K562 (cell line): ENCODE measurements around the gene DTYMK. TPM values are rescaled to one million over a fixed set of nuclear protein-coding genes. Genes with fewer than 3 reads are reported as not detected.

Experiments
- ATF7 ChIP-seq: fragments of 450-650 bp; IDR thresholded peaks from 2 replicates; pipeline ENCODE4 v1.7.1; 2014; ENCODE audit warnings: mild to moderate bottlenecking, moderate library complexity
- BHLHE40 ChIP-seq: IDR thresholded peaks from 2 replicates; pipeline ENCODE4 v1.6.1; 2011; ENCODE audit warnings: low read length, improper control_type of control experiment
- EHMT2 ChIP-seq: fragments of 450-650 bp; IDR thresholded peaks from 2 replicates; pipeline ENCODE4 v1.6.1; 2018; ENCODE audit warnings: antibody characterized with exemption
- JUNB ChIP-seq: fragments of 450-650 bp; formaldehyde crosslinking; conservative IDR thresholded peaks from 2 replicates; pipeline ENCODE4 v1.4.0; 2020; ENCODE audit warnings: mild to moderate bottlenecking
- JUND ChIP-seq, 2 experiments: IDR thresholded peaks; 2 replicates in 1 of 2; 3 replicates in 1 of 2; pipeline ENCODE4 v1.6.1; 2011; ENCODE audit warnings: borderline replicate concordance in 2 of 2, low read depth in 2 of 2, low read length in 2 of 2, improper control_type of control experiment in 1 of 2, missing biosample characterization in 1 of 2, missing genetic modification characterization in 1 of 2, missing genetic modification reagents in 1 of 2
- KDM4B ChIP-seq, 2 experiments: fragments of 450-650 bp in 1 of 2; sonication (generic) in 1 of 2; IDR thresholded peaks; 2 replicates each; pipeline ENCODE4 v1.6.1; 2016 to 2017; ENCODE audit warnings: borderline replicate concordance in 2 of 2, antibody characterized with exemption in 1 of 2, low read depth in 1 of 2, mild to moderate bottlenecking in 1 of 2
- KHSRP ChIP-seq: fragments of 450-650 bp; IDR thresholded peaks from 2 replicates; pipeline ENCODE4 v1.6.1; 2017
- MTA1 ChIP-seq: fragments of 450-650 bp; IDR thresholded peaks from 2 replicates; pipeline ENCODE4 v1.6.1; 2017; ENCODE audit warnings: borderline replicate concordance
- NR1H2 ChIP-seq: sonication (generic); formaldehyde crosslinking; IDR thresholded peaks from 2 replicates; pipeline ENCODE4 v1.4.0; 2020; ENCODE audit warnings: mild to moderate bottlenecking, missing genetic modification reagents
- PHF8 ChIP-seq: fragments of 200-600 bp; sonication (generic); IDR thresholded peaks from 2 replicates; pipeline ENCODE4 v1.6.1; 2012; ENCODE audit warnings: mixed run types, mild to moderate bottlenecking, inconsistent platforms, low read length, moderate library complexity, borderline replicate concordance
- PML ChIP-seq: IDR thresholded peaks from 2 replicates; pipeline ENCODE4 v1.6.1; 2012; ENCODE audit warnings: low read length, inconsistent platforms
- RFX5 ChIP-seq: IDR thresholded peaks from 2 replicates; pipeline ENCODE4 v1.6.1; 2011; ENCODE audit warnings: low read depth, mild to moderate bottlenecking, improper control_type of control experiment, low read length
- SRSF3 ChIP-seq: fragments of 200-400 bp; formaldehyde crosslinking; IDR thresholded peaks from 2 replicates; pipeline ENCODE4 v1.6.1; 2016; ENCODE audit warnings: mild to moderate bottlenecking, low read length, moderate library complexity; ENCODE audit not compliant: insufficient read depth
- ZKSCAN8 ChIP-seq: fragments of 200-800 bp; sonication (Bioruptor generic); IDR thresholded peaks from 2 replicates; pipeline ENCODE4 v1.6.1; 2016; ENCODE audit warnings: missing genetic modification characterization, missing compliant biosample characterization
- ZNF212 ChIP-seq: fragments of 450-650 bp; formaldehyde crosslinking; IDR thresholded peaks from 2 replicates; pipeline ENCODE4 v1.4.0; 2020; ENCODE audit warnings: mild to moderate bottlenecking
- ZNF57 ChIP-seq: fragments of 450-650 bp; formaldehyde crosslinking; IDR thresholded peaks from 2 replicates; pipeline ENCODE4 v1.4.0; 2020; ENCODE audit warnings: mild to moderate bottlenecking, moderate library complexity
- ZNF586 ChIP-seq: fragments of 450-650 bp; formaldehyde crosslinking; conservative IDR thresholded peaks from 2 replicates; pipeline ENCODE4 v1.4.0; 2020; ENCODE audit warnings: mild to moderate bottlenecking, moderate library complexity
- ZNF696 ChIP-seq: fragments of 250-450 bp; sonication (Bioruptor Pico); conservative IDR thresholded peaks from 2 replicates; pipeline ENCODE4 v1.4.0; 2020; ENCODE audit warnings: mild to moderate bottlenecking, moderate library complexity
- ZNF77 ChIP-seq: fragments of 250-450 bp; sonication (Bioruptor Pico); IDR thresholded peaks from 2 replicates; pipeline ENCODE4 v1.5.0; 2020
- polyA plus RNA-seq, 8 experiments: library from polyadenylated mRNA; depleted of rRNA in 4 of 8; stranded (reverse) in 5 of 8; unstranded in 3 of 8; fragments of >200 nt; fragmentation: Nextera tagmentation in 2 of 8; fragmentation: Illumina TruSeq in 1 of 8; extraction: Ambion mirVana in 2 of 8; extraction: Trizol in 1 of 8; gene quantifications; 2 replicates each; pipeline versions ENCODE4 v1.2.1 to v1.2.3, GENCODE V29; 2011 to 2014; ENCODE audit warnings: inconsistent platforms in 1 of 8, missing spikeins in 1 of 8
- total RNA-seq, 7 experiments: library from RNA; depleted of rRNA in 6 of 7; stranded (reverse); fragments of >200 nt in 6 of 7; fragmentation: Illumina TruSeq in 2 of 7; extraction: Trizol in 2 of 7; gene quantifications; 2 replicates each; pipeline versions ENCODE4 v1.2.1 to v1.2.3, GENCODE V29; 2011 to 2021; ENCODE audit warnings: low replicate concordance in 1 of 7
- TF ChIP-seq, protein P1 (sequence below), 2 experiments: IDR thresholded peaks; 2 replicates each; pipeline ENCODE4 v1.6.1; 2012; ENCODE audit warnings: improper control_type of control experiment in 2 of 2, low read depth in 2 of 2, low read length in 2 of 2, borderline replicate concordance in 1 of 2
- TF ChIP-seq, protein P2 (sequence below): sonication (generic); formaldehyde crosslinking; IDR thresholded peaks from 2 replicates; pipeline ENCODE4 v1.8.0; 2022; ENCODE audit warnings: missing genetic modification reagents, mild to moderate bottlenecking, moderate library complexity, borderline replicate concordance
- TF ChIP-seq, protein P3 (sequence below): fragments of 450-650 bp; IDR thresholded peaks from 2 replicates; pipeline ENCODE4 v1.6.1; 2016; ENCODE audit warnings: antibody characterized with exemption
- TF ChIP-seq, protein P4 (sequence below): sonication (generic); formaldehyde crosslinking; IDR thresholded peaks from 2 replicates; pipeline ENCODE4 v1.8.0; 2023; ENCODE audit warnings: mild to moderate bottlenecking, missing genetic modification reagents

DTYMK gene
- total and polyA plus RNA-seq, 9 of the 15 experiments (the other 6 are each of a cell fraction or from before 2014, with no cell fraction given): 8.2 to 85.0 (median 47.9) TPM

DNA sequence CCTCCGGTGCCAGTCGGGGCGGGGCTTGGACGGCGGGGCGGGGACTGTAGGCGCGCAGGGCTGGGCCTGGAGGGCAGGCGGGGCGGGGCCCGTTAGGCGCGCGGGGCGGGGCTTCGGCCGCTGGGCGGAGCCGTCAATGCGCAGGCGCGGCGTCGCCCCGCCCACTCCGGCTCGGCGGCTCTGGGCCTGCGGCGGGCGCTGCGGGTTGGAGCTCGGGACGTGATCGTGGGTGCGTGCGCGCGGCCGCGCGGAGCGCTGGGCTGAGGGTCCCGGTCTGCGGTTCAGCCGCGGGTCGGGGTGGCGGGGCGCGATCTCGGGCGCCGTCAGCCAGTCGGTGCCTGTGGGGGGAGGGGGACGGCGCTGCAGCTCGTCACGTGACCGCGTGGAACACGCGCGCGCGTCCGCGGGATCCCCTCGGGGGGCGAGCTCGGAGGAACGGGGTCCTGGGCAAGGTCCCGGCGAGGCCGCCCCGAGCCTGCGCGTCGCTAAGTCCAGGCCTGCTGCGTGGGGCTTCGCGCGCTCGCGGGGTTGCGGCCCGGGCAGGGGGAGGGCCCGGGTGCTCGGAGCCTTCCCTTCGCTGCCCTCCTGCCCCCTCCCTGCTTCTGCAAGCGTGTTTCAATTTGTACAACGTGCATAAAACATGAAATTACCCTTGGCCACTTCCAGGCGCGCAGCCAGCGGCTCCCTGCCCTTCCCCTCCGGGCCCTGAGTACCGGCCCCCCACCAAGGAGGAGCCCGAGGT, 48.0 kb upstream of the DTYMK start, which contains the start of gene D2HGDH (continued):
- peak; percentile 85; the same call in 1 of the 2 replicates for TF ChIP-seq PHF8
- TF ChIP-seq, protein P1, sequence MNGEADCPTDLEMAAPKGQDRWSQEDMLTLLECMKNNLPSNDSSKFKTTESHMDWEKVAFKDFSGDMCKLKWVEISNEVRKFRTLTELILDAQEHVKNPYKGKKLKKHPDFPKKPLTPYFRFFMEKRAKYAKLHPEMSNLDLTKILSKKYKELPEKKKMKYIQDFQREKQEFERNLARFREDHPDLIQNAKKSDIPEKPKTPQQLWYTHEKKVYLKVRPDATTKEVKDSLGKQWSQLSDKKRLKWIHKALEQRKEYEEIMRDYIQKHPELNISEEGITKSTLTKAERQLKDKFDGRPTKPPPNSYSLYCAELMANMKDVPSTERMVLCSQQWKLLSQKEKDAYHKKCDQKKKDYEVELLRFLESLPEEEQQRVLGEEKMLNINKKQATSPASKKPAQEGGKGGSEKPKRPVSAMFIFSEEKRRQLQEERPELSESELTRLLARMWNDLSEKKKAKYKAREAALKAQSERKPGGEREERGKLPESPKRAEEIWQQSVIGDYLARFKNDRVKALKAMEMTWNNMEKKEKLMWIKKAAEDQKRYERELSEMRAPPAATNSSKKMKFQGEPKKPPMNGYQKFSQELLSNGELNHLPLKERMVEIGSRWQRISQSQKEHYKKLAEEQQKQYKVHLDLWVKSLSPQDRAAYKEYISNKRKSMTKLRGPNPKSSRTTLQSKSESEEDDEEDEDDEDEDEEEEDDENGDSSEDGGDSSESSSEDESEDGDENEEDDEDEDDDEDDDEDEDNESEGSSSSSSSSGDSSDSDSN (IDR thresholded peaks at IDR 0.05; ENCODE audit: borderline replicate concordance in 1 of 2, low read depth in 2 of 2, low read length in 2 of 2): no peak
- TF ChIP-seq PML: no peak
- no peak for TF ChIP-seq NR1H2 (CRISPR knock-in tag)
- TF ChIP-seq KDM4B (IDR thresholded peaks at IDR 0.05; ENCODE audit: borderline replicate concordance in 2 of 2, low read depth in 1 of 2): no peak
- no peak for TF ChIP-seq ZNF696
- TF ChIP-seq, protein P2, sequence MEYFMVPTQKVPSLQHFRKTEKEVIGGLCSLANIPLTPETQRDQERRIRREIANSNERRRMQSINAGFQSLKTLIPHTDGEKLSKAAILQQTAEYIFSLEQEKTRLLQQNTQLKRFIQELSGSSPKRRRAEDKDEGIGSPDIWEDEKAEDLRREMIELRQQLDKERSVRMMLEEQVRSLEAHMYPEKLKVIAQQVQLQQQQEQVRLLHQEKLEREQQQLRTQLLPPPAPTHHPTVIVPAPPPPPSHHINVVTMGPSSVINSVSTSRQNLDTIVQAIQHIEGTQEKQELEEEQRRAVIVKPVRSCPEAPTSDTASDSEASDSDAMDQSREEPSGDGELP (CRISPR knock-in tag): no peak
- TF ChIP-seq, protein P3, sequence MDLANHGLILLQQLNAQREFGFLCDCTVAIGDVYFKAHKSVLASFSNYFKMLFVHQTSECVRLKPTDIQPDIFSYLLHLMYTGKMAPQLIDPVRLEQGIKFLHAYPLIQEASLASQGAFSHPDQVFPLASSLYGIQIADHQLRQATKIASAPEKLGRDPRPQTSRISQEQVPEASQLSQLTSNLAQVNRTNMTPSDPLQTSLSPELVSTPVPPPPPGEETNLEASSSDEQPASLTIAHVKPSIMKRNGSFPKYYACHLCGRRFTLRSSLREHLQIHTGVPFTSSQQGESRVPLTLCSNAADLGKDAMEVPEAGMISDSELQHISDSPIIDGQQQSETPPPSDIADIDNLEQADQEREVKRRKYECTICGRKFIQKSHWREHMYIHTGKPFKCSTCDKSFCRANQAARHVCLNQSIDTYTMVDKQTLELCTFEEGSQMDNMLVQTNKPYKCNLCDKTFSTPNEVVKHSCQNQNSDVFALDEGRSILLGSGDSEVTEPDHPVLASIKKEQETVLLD: peak; percentile 35; the same call in 1 of the 2 replicates
- no peak for TF ChIP-seq SRSF3
- TF ChIP-seq KHSRP: no peak
- TF ChIP-seq BHLHE40: peak; percentile 93
- TF ChIP-seq ZNF77 (CRISPR knock-in tag): no peak
- TF ChIP-seq ZNF57 (CRISPR knock-in tag): no peak
- no peak for TF ChIP-seq JUND (IDR thresholded peaks at IDR 0.05; ENCODE audit: borderline replicate concordance, low read depth, low read length)
- no peak for TF ChIP-seq JUND (tag; IDR thresholded peaks at IDR 0.05; ENCODE audit: borderline replicate concordance, low read depth, low read length)
- TF ChIP-seq, protein P4, sequence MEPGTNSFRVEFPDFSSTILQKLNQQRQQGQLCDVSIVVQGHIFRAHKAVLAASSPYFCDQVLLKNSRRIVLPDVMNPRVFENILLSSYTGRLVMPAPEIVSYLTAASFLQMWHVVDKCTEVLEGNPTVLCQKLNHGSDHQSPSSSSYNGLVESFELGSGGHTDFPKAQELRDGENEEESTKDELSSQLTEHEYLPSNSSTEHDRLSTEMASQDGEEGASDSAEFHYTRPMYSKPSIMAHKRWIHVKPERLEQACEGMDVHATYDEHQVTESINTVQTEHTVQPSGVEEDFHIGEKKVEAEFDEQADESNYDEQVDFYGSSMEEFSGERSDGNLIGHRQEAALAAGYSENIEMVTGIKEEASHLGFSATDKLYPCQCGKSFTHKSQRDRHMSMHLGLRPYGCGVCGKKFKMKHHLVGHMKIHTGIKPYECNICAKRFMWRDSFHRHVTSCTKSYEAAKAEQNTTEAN (CRISPR knock-in tag): no peak
- TF ChIP-seq JUNB (CRISPR knock-in tag): no peak
- no peak for TF ChIP-seq ZNF212
- TF ChIP-seq EHMT2: no peak
- no peak for TF ChIP-seq ZKSCAN8
- no peak for TF ChIP-seq ZNF586 (CRISPR knock-in tag)
- TF ChIP-seq RFX5: no peak
- no peak for TF ChIP-seq ATF7
- no peak for TF ChIP-seq MTA1
